HT1080 (cell line): ENCODE measurements around the gene WDR12. TPM values are rescaled to one million over a fixed set of nuclear protein-coding genes. Genes with fewer than 3 reads are reported as not detected.
"Not testable (repeated sequence)": the region's sequence is repeated elsewhere in the genome, so short reads cannot be mapped to it uniquely, and the experiment has no call there.

Experiments
- DNase-seq: peaks from one replicate; pipeline ENCODE4 v3.0.0-alpha.2; 2015; ENCODE audit warnings: low read depth
- polyA plus RNA-seq, 2 experiments: library from polyadenylated mRNA; depleted of rRNA; stranded (reverse); fragments of >200 nt; gene quantifications; 2 replicates each; pipeline ENCODE4 v1.2.3, GENCODE V29; 2015
- total RNA-seq: library from RNA; depleted of rRNA; stranded (reverse); fragments of >200 nt; shearing (Covaris generic); gene quantifications from 2 replicates; pipeline ENCODE4 v1.2.3, GENCODE V29; 2014; rRNA removed

Gene WDR12
- total RNA-seq: 103 and 109 TPM in 2 replicates
- 67.7 and 82.8 TPM in 2 replicates for polyA plus RNA-seq (2015; cell fraction: cytosol; rRNA removed)
- polyA plus RNA-seq (2015; cell fraction: nucleus; rRNA removed): 152 and 165 TPM in 2 replicates

DNA sequence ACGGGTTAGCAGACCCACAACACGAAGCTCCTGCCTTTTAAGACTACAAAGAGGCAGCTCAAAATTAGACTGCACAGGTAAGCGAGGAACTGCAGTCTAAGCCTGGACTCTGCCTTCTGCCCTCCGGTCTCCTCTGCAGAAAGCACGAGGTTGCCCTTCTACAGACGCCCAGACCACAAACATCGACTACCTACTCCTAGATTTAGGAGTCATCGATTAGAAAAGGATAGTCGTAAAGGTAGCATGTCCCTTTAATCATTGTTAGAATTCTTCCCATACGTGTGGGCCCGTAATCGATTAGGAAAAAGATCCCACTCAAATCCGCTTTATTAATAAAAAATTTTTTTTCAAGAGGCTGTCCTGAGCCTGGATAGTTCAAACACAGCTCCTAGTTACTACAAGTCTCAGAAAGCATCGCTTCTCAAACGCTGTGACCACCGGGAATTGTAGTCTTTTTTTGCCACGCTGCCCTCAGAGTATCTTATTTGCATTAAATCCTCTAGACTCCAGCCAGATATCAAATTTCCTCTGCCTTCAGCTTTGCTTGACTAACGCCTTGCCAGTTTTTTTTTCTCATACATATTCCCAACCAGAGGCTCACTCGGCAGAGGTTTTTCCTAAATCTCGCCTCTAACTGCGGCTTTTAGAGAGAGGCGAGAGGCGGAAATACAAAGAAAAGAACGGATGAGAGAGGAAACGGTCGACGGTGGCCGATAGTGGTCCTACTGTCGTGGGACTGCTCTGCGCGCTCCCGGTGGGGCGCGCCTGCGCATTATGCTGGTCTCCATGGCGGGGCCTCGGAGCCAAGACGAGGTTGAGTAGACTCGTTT lies at the start of gene WDR12, which contains the start of gene CARF:
Gene WDR12 (minus strand): TSS at position 162 of the 830 bp plus-strand sequence. CDS start 197 bp downstream, outside the sequence.
Gene CARF (plus strand): TSS at position 764 of the 830 bp plus-strand sequence. CDS start 29,628 bp downstream, outside the sequence.
- DNase-seq: peak; percentile 93

DNA sequence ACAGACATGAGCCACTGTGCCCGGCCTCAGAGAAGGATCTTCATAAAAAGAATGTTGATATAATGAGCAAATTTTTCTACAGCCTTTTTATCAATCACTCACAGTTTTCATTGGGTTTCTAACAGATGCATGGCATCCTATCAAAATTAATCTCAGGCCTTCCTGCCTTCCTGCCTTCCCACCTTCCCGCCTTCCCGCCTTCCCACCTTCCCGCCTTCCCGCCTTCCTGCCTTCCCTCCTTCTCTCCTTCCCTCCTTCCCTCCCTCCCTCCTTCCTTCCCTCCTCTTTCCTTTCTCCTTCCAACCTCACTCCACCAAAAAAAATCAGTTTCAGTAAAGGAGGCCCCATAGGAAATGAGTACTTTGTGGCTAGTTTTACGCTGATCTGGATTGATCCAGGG lies 49.1 kb upstream of the WDR12 start:
- no peak for DNase-seq

DNA sequence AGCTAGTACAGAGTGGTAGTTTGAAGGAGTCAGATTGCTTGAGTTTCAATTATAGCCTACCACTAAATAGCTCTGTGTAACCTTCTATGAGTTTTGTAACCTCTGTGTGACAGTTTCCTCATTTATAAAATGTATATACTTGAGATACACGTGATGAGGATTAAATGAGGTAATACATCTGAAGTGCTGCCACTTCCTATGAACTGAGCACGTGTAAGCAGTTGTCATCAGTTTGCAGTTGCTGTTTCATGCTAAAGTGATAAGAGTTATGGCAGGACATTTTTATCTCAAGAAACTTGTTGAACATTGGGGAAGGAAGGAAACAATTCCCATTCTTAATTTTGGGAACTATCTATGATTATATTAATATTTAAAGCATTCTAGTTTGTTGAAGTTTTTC lies 39.1 kb upstream of the WDR12 start:
- no peak for DNase-seq

DNA sequence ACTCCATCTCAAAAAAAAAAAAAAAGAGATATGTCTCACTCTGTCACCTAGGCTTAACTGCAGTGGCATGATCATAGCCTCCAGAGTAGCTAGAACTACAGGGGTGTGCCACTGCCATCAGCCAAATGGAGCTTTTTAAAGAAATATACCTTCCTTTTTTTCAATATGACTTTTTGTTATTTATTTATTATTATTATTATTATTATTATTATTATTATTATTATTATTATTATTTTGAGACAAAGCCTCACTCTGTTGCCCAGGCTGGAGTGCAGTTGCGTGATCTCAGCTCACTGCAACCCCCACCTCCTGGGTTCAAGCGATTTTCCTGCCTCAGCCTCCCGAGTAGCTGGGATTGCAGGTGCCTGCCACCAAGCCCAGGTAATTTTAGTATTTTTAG lies 37.9 kb upstream of the WDR12 start:
- not testable (repeated sequence) for DNase-seq

DNA sequence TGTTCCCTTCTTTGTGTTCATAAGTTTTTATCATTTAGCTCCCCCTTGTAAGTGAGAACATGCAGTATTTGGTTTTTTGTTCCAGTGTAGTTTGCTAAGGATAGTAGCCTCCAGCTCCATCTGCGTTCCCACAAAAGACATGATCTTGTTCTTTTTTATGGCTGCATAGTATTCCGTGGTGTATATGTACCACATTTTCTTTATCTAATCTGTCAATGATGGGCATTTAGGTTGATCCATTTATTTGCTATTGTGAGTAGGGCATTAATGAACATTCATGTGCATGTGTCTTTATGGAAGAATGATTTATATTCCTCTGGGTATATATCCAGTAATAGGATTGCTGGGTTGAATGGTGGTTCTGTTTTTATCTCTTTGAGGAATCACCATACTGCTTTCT lies 34.0 kb upstream of the WDR12 start:
- no peak for DNase-seq

DNA sequence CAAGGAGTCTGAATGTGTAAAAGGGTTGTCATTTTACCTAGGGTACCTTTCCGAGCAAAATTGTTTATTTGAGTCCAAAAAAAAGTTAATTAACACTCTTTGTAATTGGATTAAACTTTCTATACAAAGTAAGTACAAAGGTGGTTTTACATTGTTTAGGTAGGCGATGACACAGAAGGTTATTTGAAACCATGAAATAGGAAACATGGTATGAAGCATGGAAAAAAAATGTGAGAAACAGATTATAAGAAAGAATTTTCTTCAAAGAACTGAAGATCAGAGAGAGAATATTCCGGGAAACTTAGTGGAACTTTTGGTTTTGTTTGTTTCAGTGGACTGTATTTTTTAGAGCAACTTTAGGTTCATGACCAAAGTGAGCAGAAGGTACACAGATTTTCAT lies 33.3 kb upstream of the WDR12 start:
- no peak for DNase-seq

DNA sequence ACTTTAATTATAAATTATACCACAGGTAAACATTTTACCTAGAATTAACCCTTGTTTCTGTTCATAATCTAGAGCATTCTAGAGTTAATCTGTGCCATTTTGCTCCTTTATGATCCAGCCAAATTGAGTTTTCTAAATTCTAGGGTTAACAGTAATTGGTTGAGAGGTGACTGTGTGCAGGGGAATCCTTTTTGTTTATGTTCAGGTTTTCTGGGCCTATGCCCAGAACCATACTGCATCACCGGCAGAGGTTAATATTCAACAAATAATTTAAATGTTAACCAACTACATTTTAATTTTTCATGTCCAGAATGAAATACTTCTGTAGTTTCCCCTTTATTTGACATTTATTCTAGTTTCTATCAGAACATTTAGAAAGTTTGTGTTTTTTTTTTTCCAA lies 32.9 kb upstream of the WDR12 start:
- DNase-seq: no peak

DNA sequence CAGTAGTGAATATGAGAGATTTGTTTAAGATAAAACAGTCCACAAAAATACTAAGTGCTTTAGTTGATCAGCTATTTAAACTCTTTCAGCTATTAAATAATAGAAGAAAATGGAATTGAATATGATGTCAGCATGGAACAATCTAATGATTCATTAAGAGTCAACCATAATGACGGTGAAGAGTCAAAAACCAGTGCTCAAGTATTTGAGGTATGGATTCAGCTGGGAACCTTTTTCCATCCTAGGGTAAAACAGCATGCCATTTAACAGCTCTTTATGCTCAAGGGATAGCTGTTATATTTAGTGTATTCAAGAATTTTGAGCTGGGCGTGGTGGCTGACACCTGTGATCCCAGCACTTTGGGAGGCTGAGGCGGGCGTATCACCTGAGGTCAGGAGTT lies 30.3 kb upstream of the WDR12 start:
- no peak for DNase-seq

DNA sequence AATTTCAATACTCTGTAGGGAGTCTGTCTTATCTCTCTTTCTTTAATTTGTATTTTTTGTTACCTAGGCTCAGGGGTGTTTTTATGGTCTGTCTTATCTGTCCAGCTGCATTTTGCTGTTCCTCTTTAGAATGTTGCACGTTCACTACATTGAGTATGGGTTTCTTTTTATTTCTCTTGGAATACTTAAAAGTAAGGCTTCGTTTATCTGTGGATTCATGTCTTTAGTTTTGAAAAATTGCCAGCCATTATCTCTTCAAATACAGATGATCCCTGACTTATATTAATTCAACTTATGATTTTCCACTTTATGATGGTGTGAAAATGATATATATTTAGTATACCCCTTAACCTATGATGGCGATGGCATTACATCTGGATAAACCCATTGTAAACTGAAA lies 27.5 kb upstream of the WDR12 start:
- DNase-seq: no peak

DNA sequence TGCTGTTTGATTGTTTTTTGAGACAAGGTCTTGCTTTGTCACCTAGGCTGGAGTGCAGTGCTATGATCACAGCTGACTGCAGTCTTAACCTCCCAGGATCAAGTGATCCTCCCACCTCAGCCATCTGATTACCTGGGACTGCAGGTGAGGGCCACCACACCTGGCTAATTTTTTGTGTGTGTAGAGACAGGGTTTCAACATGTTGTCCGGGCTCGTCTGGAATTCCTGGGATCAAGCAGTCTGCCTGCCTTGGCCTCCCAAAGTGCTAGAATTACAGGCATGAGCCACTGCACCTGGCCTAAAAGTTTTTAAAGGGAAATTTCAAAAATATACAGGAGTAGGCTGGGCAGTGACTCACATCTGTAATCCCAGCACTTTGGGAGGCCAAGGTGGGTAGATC lies 23.0 kb upstream of the WDR12 start:
- no peak for DNase-seq

DNA sequence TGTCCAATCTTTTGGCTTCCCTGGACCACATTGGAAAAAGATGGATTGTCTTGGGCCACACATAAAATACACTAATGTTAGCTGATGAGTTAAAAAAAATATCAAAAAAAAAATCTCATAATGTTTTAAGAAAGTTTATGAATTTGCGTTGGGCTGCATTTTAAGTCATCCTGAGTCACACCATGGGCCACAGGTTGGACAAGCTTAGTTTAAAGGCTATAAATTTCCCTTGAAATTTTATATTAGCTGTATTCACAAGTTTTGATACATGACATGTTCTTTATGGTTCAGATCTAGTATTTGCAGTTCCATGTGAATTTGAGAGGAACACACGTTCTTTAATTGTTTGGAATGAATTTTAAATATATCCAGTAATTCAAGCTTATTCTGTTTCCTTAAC lies 22.5 kb upstream of the WDR12 start:
- no peak for DNase-seq

DNA sequence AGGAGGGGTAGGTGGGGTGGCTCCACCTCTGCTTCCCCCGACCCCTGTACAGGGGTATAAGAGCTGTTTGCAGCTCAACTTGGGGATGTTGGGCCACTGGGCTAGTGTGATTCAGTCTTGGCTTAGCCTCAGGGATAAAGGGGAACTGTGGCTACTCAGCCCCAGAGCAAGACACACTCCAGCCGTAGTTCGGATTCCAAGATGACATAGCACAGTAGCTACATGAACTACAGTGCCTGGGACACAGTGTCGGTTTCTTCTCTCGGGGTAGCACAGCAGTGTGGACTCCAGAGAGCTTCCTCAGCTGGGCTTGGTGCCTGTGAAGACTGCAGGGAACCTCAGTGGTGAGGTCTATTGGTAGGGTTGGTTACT lies 21.7 kb upstream of the WDR12 start:
- no peak for DNase-seq

DNA sequence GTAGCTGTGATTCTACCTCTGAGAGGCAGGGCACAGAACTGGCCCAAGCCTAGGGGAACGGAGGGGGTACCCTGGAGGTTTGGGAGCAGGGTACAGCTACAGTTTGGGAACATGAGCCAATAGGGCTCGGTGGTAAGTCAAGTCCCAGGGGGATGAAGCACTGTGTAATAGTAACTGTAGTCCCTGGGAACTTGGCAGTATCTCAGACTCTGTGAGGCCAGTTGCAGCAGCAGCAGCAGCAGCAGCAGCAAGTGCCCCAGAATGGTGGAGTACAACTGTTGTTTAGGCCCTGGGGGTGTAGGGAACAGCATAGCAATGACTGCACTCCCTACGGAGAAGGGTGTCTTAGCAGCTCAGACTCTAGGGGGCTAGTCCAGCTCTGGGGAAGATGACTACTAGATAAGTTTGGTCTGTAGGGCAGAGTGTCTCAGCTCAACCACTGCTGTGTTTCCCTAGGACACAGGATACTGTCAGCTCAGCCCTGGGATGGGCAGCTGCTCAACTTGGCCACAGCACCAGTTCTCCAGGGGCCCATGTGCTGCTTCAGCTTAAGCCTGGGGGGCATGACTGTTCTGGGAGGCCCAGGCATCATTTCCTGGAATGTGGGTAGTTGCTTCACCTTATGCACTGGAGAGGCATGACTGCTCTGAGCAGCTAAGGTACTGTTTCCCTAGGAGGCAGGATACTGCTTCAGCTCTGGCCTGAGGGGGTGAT lies 21.1 kb upstream of the WDR12 start:
- DNase-seq: peak; percentile 56

DNA sequence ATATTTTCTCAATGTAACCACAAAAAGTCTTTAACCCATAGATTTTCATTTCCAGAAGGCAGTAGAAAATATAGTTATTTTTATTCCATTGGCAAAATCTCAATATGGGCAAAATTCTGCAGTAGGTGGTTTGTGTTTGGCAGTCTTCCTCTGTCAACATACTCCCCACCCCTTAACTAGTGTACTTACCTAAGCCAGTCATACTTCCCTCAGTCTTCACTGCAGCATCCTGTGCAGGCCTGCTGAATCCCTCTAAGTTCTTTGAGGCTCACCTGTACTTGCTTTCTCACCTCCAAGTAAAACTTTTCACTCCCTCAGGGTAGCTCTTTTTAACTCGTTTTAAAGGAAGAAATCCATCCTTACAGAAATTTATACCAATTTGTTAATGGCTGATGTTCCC lies 7.4 kb upstream of the WDR12 start:
- DNase-seq: no peak

DNA sequence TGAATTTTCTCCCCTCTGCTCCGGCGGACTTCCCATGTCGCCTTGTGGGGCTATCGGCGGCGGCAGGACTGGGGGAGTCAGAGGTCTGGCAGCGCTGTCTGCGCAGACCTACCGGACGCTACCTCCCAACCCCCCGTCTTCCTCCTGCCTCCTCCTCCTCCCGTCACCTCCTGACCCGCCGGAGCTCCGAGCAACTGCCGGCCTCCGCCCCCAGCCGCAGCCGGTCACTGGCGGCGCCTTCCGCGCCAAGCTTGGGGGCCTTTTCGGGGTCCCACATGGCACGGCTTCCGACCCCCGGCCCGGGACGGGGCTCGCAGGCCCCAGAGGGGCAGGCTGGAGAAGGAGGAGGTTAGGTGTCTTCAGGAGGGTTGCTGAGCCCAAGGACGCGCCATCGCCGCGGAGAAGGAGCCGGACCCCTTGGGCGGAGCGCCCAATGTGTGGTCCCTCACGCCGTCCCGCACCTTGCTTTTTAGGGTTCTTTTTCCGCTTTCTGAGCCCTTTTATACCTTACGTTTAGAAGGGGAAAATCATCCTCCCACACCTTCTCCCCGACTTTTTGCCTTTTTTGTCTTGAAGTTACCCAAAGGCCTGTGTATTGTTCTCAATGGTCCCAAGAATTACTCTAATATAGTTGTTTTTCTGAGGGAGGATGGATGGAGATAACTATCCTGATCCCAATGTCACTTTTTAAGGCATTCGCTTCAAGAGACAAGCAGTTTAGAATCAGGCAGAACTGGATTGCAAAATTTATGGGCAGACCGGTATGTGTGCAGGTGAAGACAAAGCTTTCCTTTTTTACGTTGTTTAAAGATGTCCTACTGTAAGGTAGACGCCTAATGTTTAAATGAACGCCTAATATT lies 1.1 kb upstream of the WDR12 start:
- peak; percentile 48 for DNase-seq

DNA sequence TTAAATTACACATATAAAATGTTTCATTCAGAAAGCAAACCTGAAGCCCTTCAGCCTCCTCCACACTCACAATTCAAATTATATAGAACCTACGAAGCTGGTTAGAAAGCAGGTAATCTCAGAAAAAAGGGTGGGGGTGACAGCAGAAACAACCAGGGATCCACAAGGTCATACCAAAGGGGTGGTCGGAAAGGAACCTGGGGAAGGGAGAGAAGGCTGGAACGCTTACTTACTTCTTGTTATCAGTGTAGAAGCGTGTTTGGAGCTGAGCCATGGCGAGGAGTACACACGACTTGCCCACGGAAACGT lies 316 bp downstream of the WDR12 start:
- no peak for DNase-seq

DNA sequence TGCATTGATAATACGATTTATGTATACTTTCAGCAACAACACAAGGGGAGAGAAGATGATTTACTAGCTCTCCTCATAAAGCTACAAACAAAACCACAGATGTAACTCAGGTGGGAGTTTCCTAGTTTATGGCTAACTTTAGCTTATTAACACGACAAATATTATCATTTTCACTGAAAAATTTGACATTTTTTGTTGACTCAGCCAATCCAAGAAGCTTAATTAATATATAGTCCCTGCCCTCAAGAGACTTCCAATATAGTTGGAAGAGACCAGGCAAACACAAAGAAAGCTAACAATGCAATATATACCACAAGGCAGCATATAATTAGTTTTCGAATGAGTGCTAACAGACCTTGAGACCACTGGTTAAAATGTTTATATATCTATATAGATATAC lies 775 bp downstream of the WDR12 start:
- DNase-seq: no peak

DNA sequence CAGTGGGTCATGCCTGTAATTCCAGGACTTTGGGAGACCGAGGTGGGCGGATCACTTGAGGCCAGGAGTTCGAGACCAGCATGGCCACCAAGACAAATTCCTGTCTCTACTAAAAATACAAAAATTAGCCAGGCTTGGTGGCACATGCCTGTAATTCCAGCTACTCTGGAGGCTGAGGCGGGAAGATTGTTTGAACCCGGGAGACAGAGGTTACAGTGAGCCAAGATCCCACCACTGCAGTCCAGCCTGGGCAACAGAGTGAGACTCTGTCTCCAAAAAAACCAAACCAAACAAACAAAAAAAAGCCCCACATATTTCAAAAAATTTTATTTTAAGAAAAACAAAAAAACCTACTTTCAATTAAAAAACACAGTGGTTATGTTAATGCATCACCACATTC lies 1.2 kb downstream of the WDR12 start:
- not testable (repeated sequence) for DNase-seq

DNA sequence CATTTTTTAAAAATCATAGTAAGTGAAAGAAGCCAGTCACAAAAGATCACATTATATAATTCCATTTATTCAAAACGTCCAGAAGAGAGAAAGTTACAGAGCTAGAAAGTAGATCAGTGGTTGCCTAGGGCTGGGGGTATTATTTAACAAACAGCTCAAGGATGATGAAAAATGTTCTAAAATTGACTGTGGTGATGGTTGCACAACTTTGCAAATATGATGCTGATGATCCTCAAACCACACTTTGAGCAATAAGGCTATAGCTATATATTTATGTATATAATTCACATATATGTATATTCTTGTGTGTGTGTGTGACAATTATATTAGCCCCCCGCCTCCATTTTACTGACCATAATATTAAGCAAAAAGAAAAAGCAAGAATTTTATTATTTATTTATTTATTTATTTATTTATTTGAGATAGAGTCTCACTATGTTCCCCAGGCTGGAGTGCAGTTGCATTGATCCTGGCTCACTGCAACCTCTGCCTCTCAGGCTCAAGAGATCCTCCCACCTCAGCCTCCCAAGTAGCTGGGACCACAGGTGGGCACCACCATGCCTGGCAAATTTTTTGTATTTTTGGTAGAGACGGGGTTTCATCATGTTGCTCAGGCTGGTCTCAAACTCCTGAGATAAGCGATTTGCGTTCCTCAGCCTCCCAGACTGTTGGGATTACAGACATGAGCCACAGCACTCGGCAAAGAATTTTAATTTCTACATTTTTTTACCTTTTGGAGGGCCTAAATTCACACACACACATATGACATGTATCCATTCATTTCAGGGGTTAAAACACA lies 1.9 kb downstream of the WDR12 start:
- no peak for DNase-seq

DNA sequence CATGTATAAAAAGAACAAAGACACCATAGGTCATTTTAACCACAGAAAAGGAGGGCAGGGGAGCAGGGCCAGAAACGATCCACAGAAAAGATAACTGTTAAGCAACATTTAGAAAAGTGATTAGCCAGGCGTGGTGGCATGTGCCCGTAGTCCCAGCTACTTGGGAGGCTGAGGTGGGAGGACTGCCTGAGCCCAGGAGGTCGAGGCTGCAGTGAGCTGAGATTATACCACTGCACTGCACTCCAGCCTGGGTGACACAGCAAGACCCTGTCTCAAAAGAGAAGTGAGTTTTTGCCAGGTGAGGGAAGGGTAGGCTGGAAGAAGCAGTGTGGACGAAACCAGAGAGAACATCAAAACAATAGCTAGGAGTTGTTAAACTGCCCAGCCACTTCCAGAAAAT lies 3.3 kb downstream of the WDR12 start:
- no peak for DNase-seq

DNA sequence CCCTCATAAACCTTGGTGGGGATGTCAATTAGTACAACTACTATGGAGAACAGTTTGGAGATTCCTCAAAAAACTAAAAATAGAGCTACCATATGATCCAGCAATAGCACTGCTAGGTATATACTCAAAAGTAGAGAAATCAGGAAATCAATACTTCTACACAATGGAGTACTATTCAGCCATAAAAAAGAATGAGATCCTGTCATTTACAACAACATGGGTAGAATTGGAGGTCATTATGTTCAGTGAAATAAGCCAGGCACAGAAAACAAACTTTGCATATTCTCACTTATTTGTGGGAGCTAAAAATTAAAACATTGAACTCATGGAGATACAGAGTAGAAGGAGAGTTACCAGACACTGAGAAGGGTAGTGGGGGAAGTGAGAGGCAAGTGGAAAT lies 6.0 kb downstream of the WDR12 start:
- not testable (repeated sequence) for DNase-seq
